Muscle of arm (tissue), 12 donors: ENCODE data around the gene MADCAM1. TPM values are rescaled to one million over a fixed set of nuclear protein-coding genes. Genes with fewer than 3 reads are reported as not detected.
A peak's percentile ranks its signal among the peaks of the same experiment; 100 is the strongest.

Source experiments
- DNase-seq: peaks from one replicate; pipeline ENCODE4 v3.0.0-alpha.2; 2013
- polyA plus RNA-seq, 12 donors: library from polyadenylated mRNA; unstranded; fragments of 120-200 nt; gene quantifications; one replicate each; pipeline ENCODE4 v1.2.1, GENCODE V29; 2013; ENCODE audit not compliant: insufficient read length in 12 of 12

MADCAM1 gene
- polyA plus RNA-seq, 12 donors: 3.8 to 24.5 (median 7.3) TPM; not detected in 1

GRCh38 chr19:485583-486236, 10.6 kb upstream of the MADCAM1 start:
- DNase-seq: no peak

DNA sequence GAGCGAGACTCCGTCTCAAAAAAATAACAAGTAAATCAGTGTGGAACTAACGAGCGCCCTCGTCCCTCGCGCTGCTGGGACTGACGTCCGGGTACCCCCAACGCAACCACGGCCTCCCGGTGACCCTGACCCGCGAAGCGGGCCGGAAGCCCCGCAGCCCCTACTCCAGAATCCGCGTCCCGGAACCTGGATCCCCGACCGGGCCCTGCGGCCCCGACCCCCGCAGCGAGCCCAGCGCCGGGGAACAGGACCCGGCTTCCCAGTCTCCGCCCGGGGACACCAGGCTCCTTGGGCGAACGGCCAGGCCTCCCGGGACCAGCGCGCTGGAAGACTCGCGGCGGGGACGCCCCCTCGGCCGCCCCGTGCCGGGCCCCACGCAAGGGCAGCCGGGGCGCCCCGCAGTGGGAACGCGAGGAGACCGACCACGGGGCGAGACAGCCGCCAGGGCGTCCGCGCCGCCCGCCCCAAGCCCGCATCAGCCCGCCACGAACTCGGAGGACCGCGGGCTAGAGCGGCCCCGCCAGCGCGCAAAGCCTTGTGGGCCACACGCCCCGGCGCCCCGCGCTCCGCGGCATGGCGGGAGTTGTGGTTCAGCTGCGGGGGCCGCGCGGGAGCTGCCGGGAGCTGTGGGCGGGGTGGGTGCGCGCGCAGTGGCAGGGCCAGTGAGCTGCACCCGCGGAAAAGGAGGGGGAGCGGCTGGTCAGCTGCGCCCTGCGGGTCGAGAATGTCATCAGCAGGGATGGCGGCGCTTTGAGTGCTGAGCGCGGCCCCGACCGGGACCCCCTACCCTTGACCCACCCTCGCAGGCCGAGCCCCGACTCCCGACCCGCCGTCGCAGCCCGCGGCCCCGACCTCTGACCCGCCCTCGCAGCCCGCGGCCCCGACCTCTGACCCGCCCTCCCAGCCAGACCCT, 7.5 kb upstream of the MADCAM1 start:
- peak; percentile 92 for DNase-seq

- no peak for DNase-seq
Measured at GRCh38 chr19:489418-490196, 6.7 kb upstream of the MADCAM1 start.

GRCh38 chr19:491146-491741, 5.0 kb upstream of the MADCAM1 start:
- no peak for DNase-seq

GRCh38 chr19:492091-492531, 4.2 kb upstream of the MADCAM1 start:
- DNase-seq: no peak

DNA sequence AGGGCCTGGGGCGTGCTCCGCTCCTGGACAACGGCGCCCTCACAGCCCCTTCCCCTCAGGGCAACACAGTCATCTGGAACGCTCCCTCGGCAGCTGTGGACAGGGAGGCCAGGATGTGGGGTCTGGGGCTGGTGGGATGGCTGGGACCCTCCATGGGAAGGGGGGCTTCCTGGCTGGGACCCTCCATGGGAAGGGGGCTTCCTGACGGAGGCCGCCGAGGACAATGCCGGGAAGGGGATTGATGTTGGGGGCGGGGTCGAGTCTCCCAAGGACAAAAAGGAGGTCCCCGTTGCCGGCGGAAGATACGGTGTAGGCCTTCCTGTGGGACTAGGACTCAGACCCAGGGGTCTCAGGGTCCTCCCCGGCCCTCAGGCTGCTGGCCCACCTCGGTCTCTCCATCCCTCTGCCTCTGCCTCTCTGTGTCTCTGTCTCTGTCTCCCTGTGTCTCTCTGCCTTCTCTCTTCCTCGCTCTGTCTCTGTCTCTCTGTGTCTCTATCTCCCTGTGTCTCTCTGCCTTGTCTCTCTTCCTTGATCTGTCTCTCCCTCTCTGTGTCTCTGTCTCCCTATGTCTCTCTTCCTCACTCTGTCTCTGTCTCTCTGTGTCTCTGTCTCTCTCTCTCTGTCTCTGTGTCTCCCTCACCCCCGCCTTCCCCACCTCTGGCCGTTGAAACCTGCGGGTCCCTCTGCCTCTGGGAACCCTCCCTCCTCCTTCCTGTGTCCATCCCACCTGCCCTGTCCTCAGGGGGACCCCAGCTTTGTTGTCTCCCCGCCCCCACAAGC, 2.7 kb upstream of the MADCAM1 start:
- no peak for DNase-seq

DNA sequence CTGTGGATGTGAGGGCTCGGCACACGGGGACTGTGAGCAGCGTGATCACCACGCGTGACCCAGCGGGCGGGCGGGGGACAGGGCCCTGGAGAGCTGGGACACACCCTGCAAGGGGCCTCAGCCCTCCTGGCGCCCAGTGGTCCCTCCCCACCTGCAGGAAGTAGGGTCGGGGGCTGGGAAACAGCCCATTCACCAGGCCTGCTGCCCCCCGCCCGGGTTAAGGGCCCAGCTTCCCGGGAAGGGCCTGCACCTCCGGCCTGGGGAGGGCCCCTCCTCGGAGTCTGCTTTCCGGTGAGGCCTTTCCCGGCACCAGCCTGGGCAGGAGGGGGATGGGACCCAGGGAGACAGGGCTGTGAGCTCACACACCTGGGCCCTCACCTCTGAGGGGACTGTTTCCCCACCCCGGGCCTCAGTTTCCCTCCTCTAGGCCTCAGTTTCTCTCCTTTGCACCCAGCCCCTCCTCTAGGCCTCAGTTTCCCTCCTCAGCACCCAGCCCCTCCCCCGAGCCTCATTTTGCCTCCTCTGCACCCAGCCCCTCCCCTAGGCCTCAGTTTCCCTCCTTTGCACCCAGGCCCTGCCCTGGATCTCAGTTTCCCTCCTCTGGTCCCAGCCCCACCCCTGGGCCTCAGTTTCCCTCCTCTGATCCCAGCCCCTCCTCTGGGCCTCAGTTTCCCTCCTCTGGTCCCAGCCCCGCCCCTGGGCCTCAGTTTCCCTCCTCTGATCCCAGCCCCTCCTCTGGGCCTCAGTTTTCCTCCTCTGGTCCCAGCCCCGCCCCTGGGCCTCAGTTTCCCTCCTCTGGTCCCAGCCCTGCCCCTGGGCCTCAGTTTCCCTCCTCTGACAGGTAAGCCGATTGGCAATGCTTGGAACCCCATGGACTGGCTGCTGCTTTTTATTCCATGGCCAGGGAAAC, 1.9 kb upstream of the MADCAM1 start:
- DNase-seq: no peak

DNA sequence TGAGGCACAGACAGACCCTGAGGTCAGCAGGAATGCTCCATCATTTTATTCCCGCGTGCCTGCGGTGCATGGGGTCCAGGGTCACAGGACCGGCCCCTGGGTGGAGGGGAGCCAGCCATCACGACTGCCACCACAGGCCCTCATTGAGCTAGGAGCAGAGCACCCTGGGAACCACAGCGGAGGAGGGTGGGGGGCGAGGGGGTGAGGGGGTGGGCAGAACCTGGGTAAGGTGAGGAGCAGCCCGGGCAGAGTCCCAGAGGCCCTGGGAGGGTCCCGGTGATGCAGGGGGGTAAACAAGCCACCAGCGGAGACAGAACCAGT, 1.2 kb upstream of the MADCAM1 start:
- no peak for DNase-seq

DNA sequence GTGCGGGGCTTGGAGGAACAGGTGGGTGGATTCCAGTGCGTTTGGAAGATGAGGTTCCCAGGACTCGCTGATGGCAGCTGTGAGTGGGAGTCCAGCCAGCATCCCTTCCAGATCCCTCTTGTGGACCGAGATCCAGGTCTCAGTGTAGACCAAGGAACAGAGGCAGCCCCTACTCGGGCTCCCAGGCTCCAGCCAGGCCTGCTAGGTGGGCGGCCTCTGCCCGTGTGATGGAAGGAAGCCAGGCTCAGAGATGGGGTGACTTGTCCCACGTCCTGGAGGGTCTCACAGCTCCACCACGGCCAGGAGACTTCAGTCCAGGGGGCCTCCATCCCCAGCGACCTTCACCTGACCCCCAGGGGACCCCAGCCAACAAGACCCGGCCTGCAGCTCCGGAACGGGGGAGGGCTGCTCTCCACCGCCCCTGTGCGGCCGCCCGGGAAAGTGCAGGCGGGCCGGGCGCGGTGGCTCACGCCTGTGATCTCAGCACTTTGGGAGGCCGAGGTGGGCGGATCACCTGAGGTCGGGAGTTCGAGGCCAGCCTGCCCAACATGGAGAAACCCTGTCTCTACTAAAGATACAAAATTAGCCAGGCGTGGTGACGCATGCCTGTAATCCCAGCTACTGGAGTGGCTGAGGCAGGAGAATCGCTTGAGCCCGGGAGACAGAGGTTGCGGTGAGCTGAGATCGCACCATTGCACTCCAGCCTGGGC, 729 bp upstream of the MADCAM1 start:
- DNase-seq: no peak

DNA sequence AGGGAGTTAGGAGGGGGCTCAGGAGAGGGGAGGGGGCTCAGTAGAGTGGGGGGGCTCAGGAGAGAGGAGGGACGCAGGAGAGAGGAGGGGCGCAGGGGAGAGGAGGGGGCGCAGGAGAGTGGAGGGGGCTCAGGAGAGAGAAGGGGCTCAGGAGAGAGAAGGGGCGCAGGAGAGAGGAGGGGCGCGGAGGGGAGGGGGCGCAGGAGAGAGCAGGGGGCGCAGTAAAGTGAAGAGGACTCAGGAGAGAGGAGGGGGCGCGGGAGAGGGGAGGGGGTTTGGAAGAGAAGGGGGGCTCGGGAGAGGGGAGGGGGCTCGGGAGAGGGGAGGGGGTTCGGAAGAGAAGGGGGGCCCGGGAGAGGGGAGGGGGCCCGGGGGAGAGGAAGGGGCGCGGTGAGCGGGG, 700 bp downstream of the MADCAM1 start:
- no peak for DNase-seq

DNA sequence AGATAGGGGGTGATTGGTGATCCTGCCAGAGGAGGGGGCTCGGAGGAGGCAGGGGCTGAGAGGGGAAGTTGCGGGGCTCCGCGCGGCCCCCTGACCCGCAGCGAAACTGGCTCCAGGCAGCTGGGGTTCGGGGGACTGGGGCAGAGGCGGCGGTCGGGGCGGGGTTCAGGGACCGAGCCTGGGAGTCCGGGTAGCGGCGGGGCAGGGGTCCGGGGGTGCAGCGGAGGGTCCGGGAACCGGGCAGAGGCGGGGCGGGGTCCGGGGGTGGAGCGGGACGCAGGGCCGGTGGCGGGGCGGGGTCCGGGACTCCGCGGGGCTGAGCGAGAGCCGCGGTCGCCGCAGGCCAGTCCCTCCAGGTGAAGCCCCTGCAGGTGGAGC, 1.2 kb downstream of the MADCAM1 start:
- DNase-seq: no peak

GRCh38 chr19:497869-498510, 1.7 kb downstream of the MADCAM1 start:
- DNase-seq: no peak

GRCh38 chr19:498511-498891, 2.2 kb downstream of the MADCAM1 start:
- no peak for DNase-seq

DNA sequence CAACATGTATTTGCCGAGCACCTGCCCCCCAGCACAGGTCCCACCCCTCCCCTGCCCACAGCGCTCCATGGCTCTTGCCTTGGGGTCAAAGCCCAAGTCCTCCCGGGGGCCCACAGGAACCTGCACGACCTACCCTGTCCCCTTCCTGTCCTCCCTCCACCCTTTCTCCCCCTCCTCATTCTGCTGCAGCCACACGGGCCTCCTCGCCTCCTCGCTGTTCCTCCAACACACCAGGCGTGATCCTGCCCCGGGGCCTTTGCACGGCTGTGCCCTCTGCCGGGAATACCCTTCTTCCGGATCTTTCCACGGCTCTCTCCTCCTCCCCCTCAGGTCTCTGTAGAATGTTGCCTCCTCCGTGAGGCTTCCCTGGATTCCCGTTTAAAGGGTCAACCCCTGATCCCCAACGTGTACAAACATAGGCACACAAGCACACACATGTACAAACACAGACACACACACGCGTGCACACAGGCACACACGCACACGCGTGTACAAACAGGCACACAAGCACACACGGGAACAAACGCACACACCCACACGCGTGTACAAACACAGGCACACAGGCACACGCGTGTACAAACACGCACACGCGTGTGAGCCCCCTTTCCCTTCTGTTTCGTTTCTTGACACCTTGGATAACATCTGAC, 2.8 kb downstream of the MADCAM1 start:
- DNase-seq: no peak

DNA sequence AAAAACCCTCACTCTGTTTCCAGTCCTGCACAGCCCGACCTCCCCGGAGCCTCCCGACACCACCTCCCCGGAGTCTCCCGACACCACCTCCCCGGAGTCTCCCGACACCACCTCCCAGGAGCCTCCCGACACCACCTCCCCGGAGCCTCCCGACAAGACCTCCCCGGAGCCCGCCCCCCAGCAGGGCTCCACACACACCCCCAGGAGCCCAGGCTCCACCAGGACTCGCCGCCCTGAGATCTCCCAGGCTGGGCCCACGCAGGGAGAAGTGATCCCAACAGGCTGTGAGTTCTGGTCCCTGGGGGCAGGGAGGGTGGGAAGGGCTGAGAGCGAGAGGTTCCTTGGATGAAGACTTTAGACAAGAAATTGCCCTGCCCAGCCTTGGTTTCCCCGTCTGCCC, 5.4 kb downstream of the MADCAM1 start:
- DNase-seq: no peak

GRCh38 chr19:504616-505015, 8.3 kb downstream of the MADCAM1 start:
- no peak for DNase-seq

DNA sequence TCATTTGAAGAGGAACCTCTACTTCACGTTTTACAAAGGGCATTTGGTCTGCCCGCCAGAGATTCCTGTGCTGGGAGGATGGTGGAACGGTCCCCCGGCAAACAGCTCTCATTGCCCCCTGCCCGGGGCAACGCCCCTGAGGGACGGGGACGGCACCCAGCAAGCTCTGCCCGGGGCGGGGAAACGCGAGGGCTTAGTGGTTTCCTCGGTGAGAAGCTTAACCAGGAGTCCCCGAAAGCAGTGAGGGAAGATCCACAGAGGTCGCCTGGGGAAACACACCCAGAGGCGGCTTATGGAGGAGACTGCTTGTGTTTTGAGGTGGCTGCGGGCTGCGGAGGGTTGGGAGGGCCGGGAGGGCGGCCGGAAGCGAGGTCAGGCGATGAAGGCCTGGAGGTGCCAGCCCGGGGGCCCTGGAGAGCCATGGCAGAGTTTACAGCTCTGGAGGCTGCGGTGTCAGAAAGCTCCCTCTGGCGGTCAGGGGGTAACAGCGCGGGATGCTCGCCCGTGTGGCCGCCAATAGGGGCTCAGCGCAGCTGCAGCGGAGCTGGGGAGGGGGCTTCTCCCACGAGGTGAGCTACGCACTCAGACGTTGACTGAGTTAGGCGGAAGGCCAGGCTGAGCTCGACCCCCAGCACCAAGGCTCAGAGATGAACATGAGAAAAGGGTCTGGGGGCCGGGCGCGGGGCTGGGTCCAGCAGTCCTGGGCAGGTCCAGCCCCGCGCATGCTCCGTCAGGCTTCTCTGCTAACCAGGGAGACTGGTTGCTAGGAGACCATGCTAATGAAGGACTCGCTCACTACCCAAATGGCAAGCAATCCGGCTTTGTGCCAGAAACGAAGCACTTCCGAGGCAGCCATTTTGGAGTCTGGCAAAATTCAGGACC, 10.4 kb downstream of the MADCAM1 start:
- peak; percentile 100 for DNase-seq
